SK-N-SH treated with all-trans-retinoic acid at 6 μM for 48 hours (cell line): ENCODE data around the gene CRTAP.

Experiments used
- ARNTL ChIP-seq: fragments of 450-650 bp; formaldehyde crosslinking; IDR thresholded peaks from 2 replicates; pipeline ENCODE4 v1.5.0; 2020; ENCODE audit warnings: low read depth, mild to moderate bottlenecking, moderate library complexity, borderline replicate concordance
- BACH2 ChIP-seq: fragments of 250-450 bp; sonication (Bioruptor Pico); IDR thresholded peaks from 2 replicates; pipeline ENCODE4 v1.9.0; 2021; ENCODE audit warnings: mild to moderate bottlenecking, borderline replicate concordance
- PATZ1 ChIP-seq: fragments of 250-450 bp; sonication (Bioruptor Pico); IDR thresholded peaks from 2 replicates; pipeline ENCODE4 v1.8.0; 2020; ENCODE audit warnings: mild to moderate bottlenecking, moderate library complexity, borderline replicate concordance
- PPARA ChIP-seq: fragments of 250-450 bp; sonication (Bioruptor Pico); IDR thresholded peaks from 2 replicates; pipeline ENCODE4 v1.5.0; 2020; ENCODE audit warnings: mild to moderate bottlenecking, borderline replicate concordance
- RARB ChIP-seq: fragments of 250-450 bp; sonication (Bioruptor Pico); IDR thresholded peaks from 2 replicates; pipeline ENCODE4 v1.8.0; 2021; ENCODE audit warnings: mild to moderate bottlenecking, moderate library complexity
- SNAI2 ChIP-seq: fragments of 250-450 bp; sonication (Bioruptor Pico); IDR thresholded peaks from 2 replicates; pipeline ENCODE4 v1.5.0; 2020; ENCODE audit warnings: mild to moderate bottlenecking, moderate library complexity
- ZC3H10 ChIP-seq: fragments of 250-450 bp; sonication (Bioruptor Pico); IDR thresholded peaks from 2 replicates; pipeline ENCODE4 v1.5.1; 2021; ENCODE audit warnings: mild to moderate bottlenecking, moderate library complexity
- ZFP3 ChIP-seq: fragments of 250-450 bp; sonication (Bioruptor Pico); IDR thresholded peaks from 2 replicates; pipeline ENCODE4 v1.5.0; 2020; ENCODE audit warnings: mild to moderate bottlenecking, moderate library complexity
- ZNF565 ChIP-seq: fragments of 450-650 bp; formaldehyde crosslinking; conservative IDR thresholded peaks from 2 replicates; pipeline ENCODE4 v1.5.0; 2020; ENCODE audit warnings: low read depth, mild to moderate bottlenecking, moderate library complexity
- ZNF70 ChIP-seq: fragments of 450-650 bp; formaldehyde crosslinking; IDR thresholded peaks from 2 replicates; pipeline ENCODE4 v1.5.0; 2020; ENCODE audit warnings: mild to moderate bottlenecking, moderate library complexity
- TF ChIP-seq, protein P1 (sequence below): fragments of 250-450 bp; sonication (Bioruptor Pico); IDR thresholded peaks from 2 replicates; pipeline ENCODE4 v1.5.1; 2020; ENCODE audit warnings: low read depth, mild to moderate bottlenecking, moderate library complexity
- TF ChIP-seq, protein P2 (sequence below): fragments of 250-450 bp; sonication (Bioruptor Pico); IDR thresholded peaks from 2 replicates; pipeline ENCODE4 v1.5.0; 2020; ENCODE audit warnings: mild to moderate bottlenecking, moderate library complexity

DNA sequence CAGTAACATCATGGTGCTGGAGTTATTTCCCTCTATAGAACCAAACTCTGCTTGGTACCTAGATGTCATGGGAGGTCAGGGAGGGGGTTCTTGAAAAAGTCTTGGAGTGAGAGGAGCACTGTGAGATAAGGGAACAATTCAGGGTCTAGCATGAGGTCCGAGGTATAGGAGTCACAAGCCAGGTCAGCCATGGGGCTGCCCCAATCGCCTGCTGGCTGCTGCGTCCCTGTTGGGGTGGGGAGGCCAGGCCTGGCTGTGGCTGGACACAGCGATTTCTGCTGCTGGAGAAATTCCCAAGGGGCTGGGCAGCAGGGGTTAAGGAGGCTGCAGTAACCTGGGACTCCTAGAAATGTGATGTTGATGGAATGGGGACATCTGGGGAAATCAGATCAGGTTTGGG lies 59.9 kb downstream of the CRTAP start:
- no peak for TF ChIP-seq ZC3H10 (CRISPR knock-in tag)
- TF ChIP-seq PATZ1 (CRISPR knock-in tag), result no peak
- TF ChIP-seq, protein P1, sequence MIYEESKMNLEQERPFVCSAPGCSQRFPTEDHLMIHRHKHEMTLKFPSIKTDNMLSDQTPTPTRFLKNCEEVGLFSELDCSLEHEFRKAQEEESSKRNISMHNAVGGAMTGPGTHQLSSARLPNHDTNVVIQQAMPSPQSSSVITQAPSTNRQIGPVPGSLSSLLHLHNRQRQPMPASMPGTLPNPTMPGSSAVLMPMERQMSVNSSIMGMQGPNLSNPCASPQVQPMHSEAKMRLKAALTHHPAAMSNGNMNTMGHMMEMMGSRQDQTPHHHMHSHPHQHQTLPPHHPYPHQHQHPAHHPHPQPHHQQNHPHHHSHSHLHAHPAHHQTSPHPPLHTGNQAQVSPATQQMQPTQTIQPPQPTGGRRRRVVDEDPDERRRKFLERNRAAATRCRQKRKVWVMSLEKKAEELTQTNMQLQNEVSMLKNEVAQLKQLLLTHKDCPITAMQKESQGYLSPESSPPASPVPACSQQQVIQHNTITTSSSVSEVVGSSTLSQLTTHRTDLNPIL (CRISPR knock-in tag), result no peak
- TF ChIP-seq, protein P2, sequence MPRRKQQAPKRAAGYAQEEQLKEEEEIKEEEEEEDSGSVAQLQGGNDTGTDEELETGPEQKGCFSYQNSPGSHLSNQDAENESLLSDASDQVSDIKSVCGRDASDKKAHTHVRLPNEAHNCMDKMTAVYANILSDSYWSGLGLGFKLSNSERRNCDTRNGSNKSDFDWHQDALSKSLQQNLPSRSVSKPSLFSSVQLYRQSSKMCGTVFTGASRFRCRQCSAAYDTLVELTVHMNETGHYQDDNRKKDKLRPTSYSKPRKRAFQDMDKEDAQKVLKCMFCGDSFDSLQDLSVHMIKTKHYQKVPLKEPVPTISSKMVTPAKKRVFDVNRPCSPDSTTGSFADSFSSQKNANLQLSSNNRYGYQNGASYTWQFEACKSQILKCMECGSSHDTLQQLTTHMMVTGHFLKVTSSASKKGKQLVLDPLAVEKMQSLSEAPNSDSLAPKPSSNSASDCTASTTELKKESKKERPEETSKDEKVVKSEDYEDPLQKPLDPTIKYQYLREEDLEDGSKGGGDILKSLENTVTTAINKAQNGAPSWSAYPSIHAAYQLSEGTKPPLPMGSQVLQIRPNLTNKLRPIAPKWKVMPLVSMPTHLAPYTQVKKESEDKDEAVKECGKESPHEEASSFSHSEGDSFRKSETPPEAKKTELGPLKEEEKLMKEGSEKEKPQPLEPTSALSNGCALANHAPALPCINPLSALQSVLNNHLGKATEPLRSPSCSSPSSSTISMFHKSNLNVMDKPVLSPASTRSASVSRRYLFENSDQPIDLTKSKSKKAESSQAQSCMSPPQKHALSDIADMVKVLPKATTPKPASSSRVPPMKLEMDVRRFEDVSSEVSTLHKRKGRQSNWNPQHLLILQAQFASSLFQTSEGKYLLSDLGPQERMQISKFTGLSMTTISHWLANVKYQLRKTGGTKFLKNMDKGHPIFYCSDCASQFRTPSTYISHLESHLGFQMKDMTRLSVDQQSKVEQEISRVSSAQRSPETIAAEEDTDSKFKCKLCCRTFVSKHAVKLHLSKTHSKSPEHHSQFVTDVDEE (CRISPR knock-in tag), result no peak
- no peak for TF ChIP-seq RARB
- no peak for TF ChIP-seq PPARA
- no peak for TF ChIP-seq ZNF565 (CRISPR knock-in tag)
- TF ChIP-seq SNAI2 (CRISPR knock-in tag), result no peak
- TF ChIP-seq ZNF70 (CRISPR knock-in tag), result no peak
- TF ChIP-seq BACH2 (CRISPR knock-in tag), result no peak
- TF ChIP-seq ZFP3 (CRISPR knock-in tag), result no peak
- TF ChIP-seq ARNTL (CRISPR knock-in tag), result no peak
